Lung (tissue), 12 donors: ENCODE results near the gene ARID1B. TPM values are rescaled to one million over a fixed set of nuclear protein-coding genes. Genes with fewer than 3 reads are reported as not detected.

ENCODE experiments used
- ATAC-seq: fragments of 200-7000 bp; cut with Tn5 transposase; one replicate; pipeline ENCODE4 v1.9.1; 2020; ENCODE audit warnings: moderate number of reproducible peaks; ENCODE audit not compliant: insufficient read depth, low FRiP score
- DNase-seq, 3 donors: peaks; one replicate each; pipeline ENCODE4 v3.0.0-alpha.2; 2013 to 2017
- H3K27ac ChIP-seq, 2 donors: one replicate each; pipeline ENCODE4 v1.5.1; 2013; ENCODE audit warnings: mild to moderate bottlenecking in 2 of 2, moderate library complexity in 2 of 2, control low read depth in 1 of 2, inconsistent platforms in 1 of 2, low read depth in 1 of 2, low read length in 1 of 2
- H3K27me3 ChIP-seq, 3 donors: one replicate each; pipeline ENCODE4 v1.5.1; 2013; ENCODE audit warnings: low read length in 2 of 3; ENCODE audit not compliant: control insufficient read depth in 3 of 3, insufficient read depth in 3 of 3
- H3K36me3 ChIP-seq, 4 donors: one replicate each; pipeline ENCODE4 v1.5.1; 2013; ENCODE audit warnings: low read length in 4 of 4, mild to moderate bottlenecking in 1 of 4, moderate library complexity in 1 of 4; ENCODE audit not compliant: control insufficient read depth in 4 of 4, insufficient read depth in 4 of 4
- H3K4me1 ChIP-seq, 5 donors: one replicate each; pipeline ENCODE4 v1.5.1; 2013; ENCODE audit warnings: low read length in 5 of 5, mild to moderate bottlenecking in 2 of 5, moderate library complexity in 1 of 5; ENCODE audit not compliant: control insufficient read depth in 5 of 5, insufficient read depth in 5 of 5
- H3K4me3 ChIP-seq: one replicate; pipeline ENCODE4 v1.5.1; 2013; ENCODE audit warnings: mild to moderate bottlenecking, control low read depth, moderate library complexity
- H3K9ac ChIP-seq, 2 donors: one replicate each; pipeline ENCODE4 v1.5.1; 2013; ENCODE audit warnings: low read length in 2 of 2, control low read depth in 1 of 2; ENCODE audit not compliant: insufficient read depth in 1 of 2
- H3K9me3 ChIP-seq, 4 donors: one replicate each; pipeline ENCODE4 v1.5.1; 2013; ENCODE audit warnings: low read length in 3 of 4, mild to moderate bottlenecking in 1 of 4, moderate library complexity in 1 of 4; ENCODE audit not compliant: control insufficient read depth in 4 of 4, insufficient read depth in 3 of 4
- CTCF ChIP-seq: IDR thresholded peaks from 2 replicates; pipeline ENCODE4 v1.5.1; 2012; ENCODE audit warnings: mild to moderate bottlenecking; ENCODE audit errors: control extremely low read depth, extremely low read depth
- WGBS, 2 donors: extraction: QIAGEN DNeasy Blood & Tissue Kit; methylation state at CpG; one replicate each; pipeline ENCODE4 v1.1.7; 2013; 5-methylcytosine and 5-hydroxymethylcytosine counted together
- polyA plus RNA-seq, 2 donors: library from polyadenylated mRNA; stranded (reverse); fragments of 200-250 nt; gene quantifications; one replicate each; pipeline ENCODE4 v1.2.1, GENCODE V29; 2013
- total RNA-seq, 2 donors: library from RNA; depleted of rRNA in 1 of 2; stranded (reverse); fragments of >200 nt in 1 of 2; gene quantifications; one replicate each; pipeline ENCODE4 v1.2.1, GENCODE V29; 2014 to 2021
- donor health status: control.
- donor health status: control.
- donor health status: Bipolar disorder and iron deficiency.
- donor health status: healthy.
- donor health status: DM: yes; HTN: yes; CAD: no.

The ARID1B gene
- total and polyA plus RNA-seq, 4 donors = 10.5 to 239 (median 50.9) TPM

- H3K4me3 ChIP-seq = no peak overlapping the region
- H3K9me3 ChIP-seq = no peaks in the 10 kb centered on the region
- ATAC-seq (no peak), DNase-seq (no peak)
- no peak overlapping the region for H3K9ac ChIP-seq
- no peak overlapping the region for H3K27ac ChIP-seq
- H3K27me3 ChIP-seq = no peaks in the 10 kb centered on the region
- WGBS, 2 donors = 75 to 87% methylated on average over 3 of the region's 3 CpGs
- H3K36me3 ChIP-seq = no peaks in the 10 kb centered on the region
- no peak for TF ChIP-seq CTCF
- peaks cover 0 to 16% (median 6%) of the 10 kb centered on the region in 5 donors for H3K4me1 ChIP-seq
Observed at GRCh38 chr6:157078326-157078725, 301.1 kb downstream of the ARID1B start.

GRCh38 chr6:157079277-157079676 is 302.1 kb downstream of the ARID1B start:
- no peak for DNase-seq
- Histone ChIP-seq H3K27ac (no peak overlapping the region), H3K27me3 (no peaks in the 10 kb centered on the region), H3K4me3 (no peak overlapping the region), H3K36me3 (no peaks in the 10 kb centered on the region), H3K9me3 (no peaks in the 10 kb centered on the region), H3K9ac (no peak overlapping the region), H3K4me1 (peaks cover 0 to 12% (median 0%) of the 10 kb centered on the region in 5 donors)
- WGBS, 2 donors = 31 to 51% methylated on average over 1 of the region's 1 CpG
- no peak for TF ChIP-seq CTCF
- ATAC-seq = no peak

- ATAC-seq (no peak), DNase-seq (no peak)
- peaks cover 0 to 1% (median 0%) of the 10 kb centered on the region in 4 donors for H3K36me3 ChIP-seq
- peaks cover 0 to 10% (median 0%) of the 10 kb centered on the region in 5 donors for H3K4me1 ChIP-seq
- no peak overlapping the region for H3K27ac ChIP-seq
- H3K27me3 ChIP-seq = no peaks in the 10 kb centered on the region
- H3K9ac ChIP-seq = no peak overlapping the region
- 44 to 73% methylated on average over 3 of the region's 3 CpGs for WGBS, 2 donors
- TF ChIP-seq CTCF = no peak
- H3K4me3 ChIP-seq = no peak overlapping the region
- H3K9me3 ChIP-seq = no peaks in the 10 kb centered on the region
Observed at GRCh38 chr6:157079771-157080170, 302.6 kb downstream of the ARID1B start.

- no peak for DNase-seq
- Histone ChIP-seq H3K9ac (no peak overlapping the region), H3K4me3 (no peak overlapping the region), H3K9me3 (no peaks in the 10 kb centered on the region), H3K4me1 (peaks cover 0 to 10% (median 0%) of the 10 kb centered on the region in 5 donors), H3K27me3 (no peaks in the 10 kb centered on the region), H3K36me3 (peaks cover 0 to 2% (median 2%) of the 10 kb centered on the region in 4 donors), H3K27ac (no peak overlapping the region)
- TF ChIP-seq CTCF = no peak
- ATAC-seq = no peak
Observed at GRCh38 chr6:157080986-157081391, 303.8 kb downstream of the ARID1B start.
